HepG2 (cell line): Measurements from ENCODE around the gene MUC6.

ENCODE experiments used
- AGO2 ChIP-seq: fragments of 200-400 bp; formaldehyde crosslinking; optimal IDR thresholded peaks from 2 replicates; pipeline ENCODE3; 2017; ENCODE audit warnings: mild to moderate bottlenecking, low read depth, low read length, moderate library complexity
- GABPA ChIP-seq, 2 experiments: IDR thresholded peaks; 2 replicates each; pipeline ENCODE4 v1.6.1; 2011 to 2016; ENCODE audit warnings: low read depth in 2 of 2, low read length in 1 of 2, missing biosample characterization in 1 of 2, missing genetic modification characterization in 1 of 2
- JDP2 ChIP-seq: sonication (generic); formaldehyde crosslinking; IDR thresholded peaks from 2 replicates; pipeline ENCODE4 v1.8.1; 2022; ENCODE audit warnings: missing genetic modification reagents, borderline replicate concordance
- POLR2A ChIP-seq, 2 experiments: IDR thresholded peaks; 2 replicates each; pipeline ENCODE4 v1.6.1; 2011; ENCODE audit warnings: low read depth in 2 of 2, low read length in 2 of 2, mild to moderate bottlenecking in 1 of 2, moderate library complexity in 1 of 2; ENCODE audit not compliant: insufficient read depth in 1 of 2
- POLR2AphosphoS5 ChIP-seq: IDR thresholded peaks from 2 replicates; pipeline ENCODE4 v1.6.1; 2012; ENCODE audit warnings: low read depth, low read length
- ZNF282 ChIP-seq: fragments of 450-650 bp; IDR thresholded peaks from 2 replicates; pipeline ENCODE4 v1.6.1; 2018; ENCODE audit not compliant: partially characterized antibody
- ZNF354B ChIP-seq: sonication (generic); formaldehyde crosslinking; IDR thresholded peaks from 2 replicates; pipeline ENCODE4 v1.8.0; 2022; ENCODE audit warnings: mild to moderate bottlenecking, missing genetic modification reagents
- TF ChIP-seq, protein P1 (sequence below): sonication (generic); formaldehyde crosslinking; IDR thresholded peaks from 2 replicates; pipeline ENCODE4 v1.4.0; 2020; ENCODE audit warnings: missing genetic modification reagents, borderline replicate concordance
- TF ChIP-seq, protein P2 (sequence below): sonication (generic); formaldehyde crosslinking; IDR thresholded peaks from 2 replicates; pipeline ENCODE4 v1.8.0; 2022; ENCODE audit warnings: mild to moderate bottlenecking, missing genetic modification reagents
- TF ChIP-seq, protein P3 (sequence below), 2 experiments: fragments of 450-650 bp in 1 of 2; sonication (generic) in 1 of 2; formaldehyde crosslinking in 1 of 2; IDR thresholded peaks; 2 replicates each; pipeline versions ENCODE4 v1.6.1 to v1.8.0; 2016 to 2022; ENCODE audit warnings: antibody characterized with exemption in 1 of 2, mild to moderate bottlenecking in 1 of 2, missing genetic modification reagents in 1 of 2
- TF ChIP-seq, protein P4 (sequence below): sonication (generic); formaldehyde crosslinking; IDR thresholded peaks from 2 replicates; pipeline ENCODE4 v1.9.0; 2021; ENCODE audit warnings: missing genetic modification reagents, borderline replicate concordance

DNA sequence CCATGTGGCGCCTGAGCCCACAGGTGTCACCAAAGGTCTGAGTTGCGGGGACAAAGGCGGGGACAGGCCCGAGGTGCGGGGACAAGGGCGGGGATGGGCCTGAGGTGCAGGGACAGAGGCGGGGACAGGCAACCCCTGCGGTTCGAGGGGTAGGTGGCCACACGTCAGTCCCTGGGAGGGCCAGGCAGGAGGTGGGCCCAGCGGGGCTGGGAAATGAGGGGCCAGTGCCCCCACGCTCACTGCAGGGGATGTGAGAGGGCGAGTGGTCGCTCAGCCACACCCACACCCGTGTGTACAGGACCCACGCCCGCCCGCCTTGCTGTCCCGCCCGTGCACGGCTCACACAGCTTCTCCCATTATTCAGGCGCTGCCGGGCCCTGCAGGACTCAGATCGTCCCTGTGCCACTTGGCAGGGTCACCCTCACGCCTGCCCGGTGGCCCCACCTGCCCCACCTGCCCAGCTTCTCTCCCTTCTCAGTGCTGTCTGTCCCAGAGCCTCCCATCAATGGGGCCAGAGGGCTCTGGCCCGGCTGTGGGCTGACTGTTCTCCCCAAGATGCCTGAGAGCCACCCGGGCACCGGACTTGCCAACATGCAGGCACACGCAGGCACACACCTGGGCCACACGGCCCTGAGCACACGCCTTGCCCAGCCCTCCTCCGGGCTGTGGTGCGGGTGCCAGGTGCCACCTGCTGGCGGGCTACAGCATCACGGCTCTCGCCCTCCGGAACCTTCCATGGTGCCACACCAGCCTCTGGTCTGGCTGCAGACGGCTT, 14.2 kb upstream of the MUC6 start:
- TF ChIP-seq ZNF282 (no peak), JDP2 (CRISPR knock-in tag) (no peak), POLR2A (IDR thresholded peaks at IDR 0.05; ENCODE audit: insufficient read depth in 1 of 2, low read depth in 2 of 2, low read length in 2 of 2) (no peak), ZNF354B (CRISPR knock-in tag) (no peak), AGO2 (no peak), POLR2AphosphoS5 (no peak), GABPA (IDR thresholded peaks at IDR 0.05; ENCODE audit: low read depth, low read length) (no peak), GABPA (CRISPR knock-in tag; IDR thresholded peaks at IDR 0.05; ENCODE audit: low read depth) (no peak)
- TF ChIP-seq, protein P1, sequence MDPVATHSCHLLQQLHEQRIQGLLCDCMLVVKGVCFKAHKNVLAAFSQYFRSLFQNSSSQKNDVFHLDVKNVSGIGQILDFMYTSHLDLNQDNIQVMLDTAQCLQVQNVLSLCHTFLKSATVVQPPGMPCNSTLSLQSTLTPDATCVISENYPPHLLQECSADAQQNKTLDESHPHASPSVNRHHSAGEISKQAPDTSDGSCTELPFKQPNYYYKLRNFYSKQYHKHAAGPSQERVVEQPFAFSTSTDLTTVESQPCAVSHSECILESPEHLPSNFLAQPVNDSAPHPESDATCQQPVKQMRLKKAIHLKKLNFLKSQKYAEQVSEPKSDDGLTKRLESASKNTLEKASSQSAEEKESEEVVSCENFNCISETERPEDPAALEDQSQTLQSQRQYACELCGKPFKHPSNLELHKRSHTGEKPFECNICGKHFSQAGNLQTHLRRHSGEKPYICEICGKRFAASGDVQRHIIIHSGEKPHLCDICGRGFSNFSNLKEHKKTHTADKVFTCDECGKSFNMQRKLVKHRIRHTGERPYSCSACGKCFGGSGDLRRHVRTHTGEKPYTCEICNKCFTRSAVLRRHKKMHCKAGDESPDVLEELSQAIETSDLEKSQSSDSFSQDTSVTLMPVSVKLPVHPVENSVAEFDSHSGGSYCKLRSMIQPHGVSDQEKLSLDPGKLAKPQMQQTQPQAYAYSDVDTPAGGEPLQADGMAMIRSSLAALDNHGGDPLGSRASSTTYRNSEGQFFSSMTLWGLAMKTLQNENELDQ, result no peak
- TF ChIP-seq, protein P2, sequence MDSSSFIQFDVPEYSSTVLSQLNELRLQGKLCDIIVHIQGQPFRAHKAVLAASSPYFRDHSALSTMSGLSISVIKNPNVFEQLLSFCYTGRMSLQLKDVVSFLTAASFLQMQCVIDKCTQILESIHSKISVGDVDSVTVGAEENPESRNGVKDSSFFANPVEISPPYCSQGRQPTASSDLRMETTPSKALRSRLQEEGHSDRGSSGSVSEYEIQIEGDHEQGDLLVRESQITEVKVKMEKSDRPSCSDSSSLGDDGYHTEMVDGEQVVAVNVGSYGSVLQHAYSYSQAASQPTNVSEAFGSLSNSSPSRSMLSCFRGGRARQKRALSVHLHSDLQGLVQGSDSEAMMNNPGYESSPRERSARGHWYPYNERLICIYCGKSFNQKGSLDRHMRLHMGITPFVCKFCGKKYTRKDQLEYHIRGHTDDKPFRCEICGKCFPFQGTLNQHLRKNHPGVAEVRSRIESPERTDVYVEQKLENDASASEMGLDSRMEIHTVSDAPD (CRISPR knock-in tag), result no peak
- TF ChIP-seq, protein P3, sequence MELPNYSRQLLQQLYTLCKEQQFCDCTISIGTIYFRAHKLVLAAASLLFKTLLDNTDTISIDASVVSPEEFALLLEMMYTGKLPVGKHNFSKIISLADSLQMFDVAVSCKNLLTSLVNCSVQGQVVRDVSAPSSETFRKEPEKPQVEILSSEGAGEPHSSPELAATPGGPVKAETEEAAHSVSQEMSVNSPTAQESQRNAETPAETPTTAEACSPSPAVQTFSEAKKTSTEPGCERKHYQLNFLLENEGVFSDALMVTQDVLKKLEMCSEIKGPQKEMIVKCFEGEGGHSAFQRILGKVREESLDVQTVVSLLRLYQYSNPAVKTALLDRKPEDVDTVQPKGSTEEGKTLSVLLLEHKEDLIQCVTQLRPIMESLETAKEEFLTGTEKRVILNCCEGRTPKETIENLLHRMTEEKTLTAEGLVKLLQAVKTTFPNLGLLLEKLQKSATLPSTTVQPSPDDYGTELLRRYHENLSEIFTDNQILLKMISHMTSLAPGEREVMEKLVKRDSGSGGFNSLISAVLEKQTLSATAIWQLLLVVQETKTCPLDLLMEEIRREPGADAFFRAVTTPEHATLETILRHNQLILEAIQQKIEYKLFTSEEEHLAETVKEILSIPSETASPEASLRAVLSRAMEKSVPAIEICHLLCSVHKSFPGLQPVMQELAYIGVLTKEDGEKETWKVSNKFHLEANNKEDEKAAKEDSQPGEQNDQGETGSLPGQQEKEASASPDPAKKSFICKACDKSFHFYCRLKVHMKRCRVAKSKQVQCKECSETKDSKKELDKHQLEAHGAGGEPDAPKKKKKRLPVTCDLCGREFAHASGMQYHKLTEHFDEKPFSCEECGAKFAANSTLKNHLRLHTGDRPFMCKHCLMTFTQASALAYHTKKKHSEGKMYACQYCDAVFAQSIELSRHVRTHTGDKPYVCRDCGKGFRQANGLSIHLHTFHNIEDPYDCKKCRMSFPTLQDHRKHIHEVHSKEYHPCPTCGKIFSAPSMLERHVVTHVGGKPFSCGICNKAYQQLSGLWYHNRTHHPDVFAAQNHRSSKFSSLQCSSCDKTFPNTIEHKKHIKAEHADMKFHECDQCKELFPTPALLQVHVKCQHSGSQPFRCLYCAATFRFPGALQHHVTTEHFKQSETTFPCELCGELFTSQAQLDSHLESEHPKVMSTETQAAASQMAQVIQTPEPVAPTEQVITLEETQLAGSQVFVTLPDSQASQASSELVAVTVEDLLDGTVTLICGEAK (IDR thresholded peaks at IDR 0.05), result no peak
- TF ChIP-seq, protein P3 (CRISPR knock-in tag; IDR thresholded peaks at IDR 0.05), result no peak
- TF ChIP-seq, protein P4, sequence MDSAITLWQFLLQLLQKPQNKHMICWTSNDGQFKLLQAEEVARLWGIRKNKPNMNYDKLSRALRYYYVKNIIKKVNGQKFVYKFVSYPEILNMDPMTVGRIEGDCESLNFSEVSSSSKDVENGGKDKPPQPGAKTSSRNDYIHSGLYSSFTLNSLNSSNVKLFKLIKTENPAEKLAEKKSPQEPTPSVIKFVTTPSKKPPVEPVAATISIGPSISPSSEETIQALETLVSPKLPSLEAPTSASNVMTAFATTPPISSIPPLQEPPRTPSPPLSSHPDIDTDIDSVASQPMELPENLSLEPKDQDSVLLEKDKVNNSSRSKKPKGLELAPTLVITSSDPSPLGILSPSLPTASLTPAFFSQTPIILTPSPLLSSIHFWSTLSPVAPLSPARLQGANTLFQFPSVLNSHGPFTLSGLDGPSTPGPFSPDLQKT (CRISPR knock-in tag), result no peak
